OCI-LY3 (cell line): ENCODE data around the gene CCDC187.

Experiments
- H2AFZ ChIP-seq: fragments of 200-600, 300-600 bp; shearing (Covaris generic); 2 replicates; pipeline ENCODE4 v1.6.0; 2014; ENCODE audit warnings: antibody characterized with exemption, low read depth, low read length
- H3K27ac ChIP-seq: fragments of 200-600, 300-600 bp; sonication (generic); 2 replicates; pipeline ENCODE4 v1.5.1; 2014; ENCODE audit warnings: mild to moderate bottlenecking, low read length, moderate library complexity, mixed read lengths
- H3K27me3 ChIP-seq: fragments of 200-600, 300-600 bp; sonication (generic); 2 replicates; pipeline ENCODE4 v1.6.1; 2014; ENCODE audit warnings: low read depth, low read length, mixed read lengths
- H3K36me3 ChIP-seq: fragments of 200-600, 300-600 bp; sonication (generic); replicated peaks from 2 replicates; pipeline ENCODE3; 2014; ENCODE audit warnings: low read depth, low read length, mixed read lengths
- H3K4me1 ChIP-seq: fragments of 300-600, 200-600 bp; sonication (generic); 2 replicates; pipeline ENCODE4 v1.6.1; 2014; ENCODE audit warnings: low read length, mixed read lengths
- H3K4me2 ChIP-seq: fragments of 200-600, 300-600 bp; sonication (generic); 2 replicates; pipeline ENCODE4 v1.6.1; 2014; ENCODE audit warnings: low read length, mixed read lengths
- H3K4me3 ChIP-seq: fragments of 300-600, 200-600 bp; sonication (generic); 2 replicates; pipeline ENCODE4 v1.5.1; 2014; ENCODE audit warnings: antibody characterized with exemption, mild to moderate bottlenecking, low read length, moderate library complexity
- H3K79me2 ChIP-seq: fragments of 300-600, 200-600 bp; shearing (Covaris generic); 2 replicates; pipeline ENCODE4 v1.6.1; 2014; ENCODE audit warnings: mild to moderate bottlenecking, low read length, mixed read lengths
- H3K9ac ChIP-seq: fragments of 300-600, 200-600 bp; shearing (Covaris generic); 2 replicates; pipeline ENCODE4 v1.6.0; 2014; ENCODE audit warnings: mild to moderate bottlenecking, low read length, moderate library complexity
- H3K9me3 ChIP-seq: fragments of 200-600, 300-600 bp; shearing (Covaris generic); 2 replicates; pipeline ENCODE4 v1.6.1; 2014; ENCODE audit warnings: low read length, mixed read lengths; ENCODE audit not compliant: insufficient read depth
- H4K20me1 ChIP-seq: fragments of 200-600, 300-600 bp; sonication (generic); 2 replicates; pipeline ENCODE4 v1.6.1; 2016; ENCODE audit warnings: low read length, mixed read lengths; ENCODE audit not compliant: insufficient read depth
- CTCF ChIP-seq: fragments of 200-600, 300-600 bp; sonication (generic); IDR thresholded peaks from 2 replicates; pipeline ENCODE4 v1.5.1; 2014; ENCODE audit warnings: antibody characterized with exemption, low read length, low read depth
- EZH2phosphoT487 ChIP-seq: fragments of 200-600 bp; shearing (Covaris generic); IDR thresholded peaks from 2 replicates; pipeline ENCODE4 v1.6.1; 2018; ENCODE audit warnings: antibody characterized with exemption, mixed run types, low read depth

Gene CCDC187

DNA sequence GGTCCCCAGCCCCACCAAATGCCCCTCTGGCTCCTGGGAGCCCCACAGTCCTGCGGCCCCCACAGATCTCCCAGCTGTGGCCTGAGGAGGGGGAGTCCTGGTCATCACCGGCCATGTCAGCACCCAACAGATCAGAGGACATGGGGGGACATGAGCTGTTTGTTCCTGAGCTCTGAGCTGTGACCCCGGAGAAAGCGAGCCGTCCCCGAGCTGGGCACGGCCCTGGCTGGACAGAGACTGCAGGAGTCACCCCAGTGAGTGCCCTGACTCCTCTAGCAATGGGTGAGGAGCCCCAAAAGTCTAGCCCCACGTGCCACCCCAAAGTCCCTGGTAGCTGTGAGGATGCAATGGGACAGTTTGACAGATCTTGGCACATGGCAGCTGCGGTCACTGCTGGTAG is 25.7 kb downstream of the CCDC187 start:
- Histone ChIP-seq H3K4me2 (no peak overlapping the region), H3K9ac (no peak overlapping the region), H3K79me2 (no peaks in the 10 kb centered on the region), H3K27me3 (peaks cover 14% of the 10 kb centered on the region; the same call in 1 of the 2 replicates), H3K36me3 (no peaks in the 10 kb centered on the region), H3K9me3 (no peaks in the 10 kb centered on the region), H3K4me1 (peaks cover 2% of the 10 kb centered on the region), H2AFZ (no peak overlapping the region), H3K4me3 (no peak overlapping the region), H3K27ac (no peak overlapping the region), H4K20me1 (no peaks in the 10 kb centered on the region)
- TF ChIP-seq EZH2phosphoT487 (no peak), CTCF (no peak)

DNA sequence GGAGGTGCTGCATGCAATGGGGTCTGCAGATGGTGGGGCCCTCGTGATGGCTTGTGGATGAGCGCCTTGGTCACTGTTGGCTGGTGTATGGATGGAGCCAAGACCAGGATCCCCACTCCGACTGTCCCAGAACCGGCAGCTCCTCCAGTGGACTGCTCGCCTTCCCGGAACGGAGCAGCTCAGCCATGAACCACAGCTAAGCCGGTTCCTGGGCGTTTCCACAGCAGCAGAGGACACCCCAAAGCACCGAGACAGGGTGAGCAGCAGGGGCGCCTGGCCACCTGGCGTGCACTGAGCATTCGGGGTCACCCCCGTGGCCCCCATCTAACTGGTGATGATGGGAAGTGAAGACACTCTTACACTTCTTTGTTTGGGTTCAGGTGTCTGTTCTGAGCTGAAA is 26.1 kb downstream of the CCDC187 start:
- H3K36me3 ChIP-seq = no peaks in the 10 kb centered on the region
- peaks cover 13% of the 10 kb centered on the region; the same call in 1 of the 2 replicates for H3K27me3 ChIP-seq
- no peak; the same call in 1 of the 2 replicates for TF ChIP-seq CTCF
- TF ChIP-seq EZH2phosphoT487 = no peak
- H2AFZ ChIP-seq = no peak overlapping the region
- no peak overlapping the region for H3K27ac ChIP-seq
- no peak overlapping the region for H3K9ac ChIP-seq
- no peaks in the 10 kb centered on the region for H4K20me1 ChIP-seq
- H3K4me2 ChIP-seq = no peak overlapping the region
- H3K79me2 ChIP-seq = no peaks in the 10 kb centered on the region
- no peaks in the 10 kb centered on the region for H3K9me3 ChIP-seq
- no peak overlapping the region for H3K4me3 ChIP-seq
- no peaks in the 10 kb centered on the region for H3K4me1 ChIP-seq

- H3K9ac ChIP-seq = no peak overlapping the region
- no peaks in the 10 kb centered on the region for H3K79me2 ChIP-seq
- no peaks in the 10 kb centered on the region for H3K4me1 ChIP-seq
- H3K4me3 ChIP-seq = no peak overlapping the region
- H3K4me2 ChIP-seq = no peak overlapping the region
- H3K36me3 ChIP-seq = no peaks in the 10 kb centered on the region
- no peaks in the 10 kb centered on the region for H4K20me1 ChIP-seq
- peaks cover 15% of the 10 kb centered on the region for H3K27me3 ChIP-seq
- H3K27ac ChIP-seq = no peak overlapping the region
- no peak overlapping the region for H2AFZ ChIP-seq
- H3K9me3 ChIP-seq = no peaks in the 10 kb centered on the region
- TF ChIP-seq EZH2phosphoT487 (no peak), CTCF (no peak)
These were observed 27.2 kb downstream of the CCDC187 start for GRCh38 chr9:136276716-136277115.

- Histone ChIP-seq H2AFZ (no peak overlapping the region), H3K4me2 (no peak overlapping the region), H3K27ac (no peak overlapping the region), H4K20me1 (no peaks in the 10 kb centered on the region), H3K27me3 (peaks cover 15% of the 10 kb centered on the region), H3K4me3 (no peak overlapping the region), H3K4me1 (no peaks in the 10 kb centered on the region), H3K9ac (no peak overlapping the region), H3K36me3 (no peaks in the 10 kb centered on the region), H3K9me3 (no peaks in the 10 kb centered on the region), H3K79me2 (no peaks in the 10 kb centered on the region)
- TF ChIP-seq CTCF = no peak
- no peak for TF ChIP-seq EZH2phosphoT487
These were observed 28.1 kb downstream of the CCDC187 start for GRCh38 chr9:136275655-136276429.
